Frontal cortex (tissue), 4 donors: ENCODE measurements around the gene CNTN5. TPM values are rescaled to one million over a fixed set of nuclear protein-coding genes. Genes with fewer than 3 reads are reported as not detected.

Source experiments
- DNase-seq, 2 donors: peaks; one replicate each; pipeline ENCODE4 v3.0.0; 2012; ENCODE audit warnings: low spot score in 2 of 2
- FAIRE-seq: peaks from 2 replicates; lab custom pipeline; 2012; peaks lifted over from hg19 to GRCh38; lab: Jason Lieb, UNC
- total RNA-seq: library from RNA; depleted of rRNA; stranded (reverse); fragments of >200 nt; gene quantifications from one replicate; pipeline ENCODE4 v1.2.3, GENCODE V29; 2014
- donor health status: control.
- donor health status: control.
- donor health status: control.

Gene CNTN5
- total RNA-seq, 1 donor from 2014 or later: 17.9 TPM

- no peak for FAIRE-seq
- DNase-seq: no peak
Measured at GRCh38 chr11:99452075-99452474, 431.3 kb downstream of the CNTN5 start.

DNA sequence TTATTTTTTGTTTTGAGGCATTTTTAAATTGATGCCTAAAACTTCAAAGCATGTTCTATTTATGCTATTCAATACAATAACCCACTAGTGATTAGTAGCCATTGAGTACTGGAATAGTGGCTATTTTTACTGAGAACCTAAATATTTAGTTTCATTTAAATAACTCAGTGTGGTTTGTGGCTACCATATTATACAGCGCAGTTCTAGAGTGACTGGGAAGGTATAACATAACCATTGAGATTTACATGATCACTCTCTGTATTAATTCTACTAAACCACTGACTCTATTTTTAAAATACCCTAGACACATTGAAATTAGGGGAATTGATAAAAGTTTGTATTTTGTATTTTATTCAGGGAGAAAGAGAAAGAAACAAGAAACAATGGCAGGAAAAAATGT is 441.2 kb downstream of the CNTN5 start:
- DNase-seq (no peak), FAIRE-seq (no peak)

GRCh38 chr11:99464985-99465384 is 444.2 kb downstream of the CNTN5 start:
- DNase-seq (no peak), FAIRE-seq (no peak)

DNA sequence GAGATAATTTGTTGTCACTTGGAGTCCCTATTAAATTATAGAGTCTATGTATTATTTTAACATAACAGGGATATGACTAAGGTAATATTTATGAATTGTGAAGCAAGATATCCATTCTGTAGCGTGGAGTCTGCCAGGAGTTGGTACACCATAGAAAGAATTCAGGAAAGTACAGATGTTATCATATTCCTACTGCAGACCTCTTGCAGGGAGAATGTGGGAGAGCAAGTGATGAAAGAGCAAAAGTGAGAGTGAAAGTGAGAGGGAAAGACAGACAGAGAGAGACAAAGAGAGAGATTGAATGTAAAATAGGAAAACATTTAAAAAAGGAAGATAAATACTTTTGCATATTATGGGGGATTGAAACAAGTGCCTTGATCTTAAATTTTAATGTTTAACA is 468.8 kb downstream of the CNTN5 start:
- DNase-seq (no peak), FAIRE-seq (no peak)

DNA sequence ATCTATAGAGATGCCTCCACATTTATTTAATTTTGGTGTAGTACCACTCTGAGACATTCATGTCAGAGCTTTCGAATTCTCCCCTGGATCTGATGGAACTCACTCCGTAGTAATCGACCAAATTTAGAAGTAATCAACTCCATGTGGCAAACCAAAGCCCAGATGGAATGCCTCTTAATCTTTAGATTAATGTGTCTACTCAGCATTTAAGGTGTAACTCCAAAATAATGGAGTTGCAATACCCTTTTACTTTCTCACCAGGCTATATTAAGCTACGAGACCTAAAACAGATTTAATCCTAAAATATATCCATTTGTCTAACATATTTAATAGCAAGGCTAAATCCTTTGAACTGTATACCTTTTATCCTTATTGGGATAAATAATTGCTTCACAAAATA is 473.3 kb downstream of the CNTN5 start:
- no peak for DNase-seq
- FAIRE-seq: no peak

DNA sequence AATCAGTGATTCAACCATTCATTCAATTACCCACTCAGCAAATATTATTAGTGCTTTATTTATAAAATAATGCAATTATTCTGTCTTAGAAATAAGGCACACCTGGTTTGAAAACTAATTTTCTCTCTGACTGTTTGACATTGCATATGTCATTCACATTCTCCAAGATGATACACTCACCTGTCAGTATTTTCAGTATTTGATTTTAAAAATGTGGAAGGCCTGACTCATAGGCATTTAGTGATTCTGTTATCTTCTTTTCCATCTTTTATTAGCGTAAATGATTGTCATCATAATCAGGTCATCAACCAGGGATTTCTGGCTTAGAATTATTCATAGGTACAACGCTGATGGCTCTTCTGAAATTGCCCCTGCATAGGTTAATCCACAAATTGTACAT is 480.9 kb downstream of the CNTN5 start:
- no peak for DNase-seq
- no peak for FAIRE-seq

GRCh38 chr11:99505316-99505715 is 484.6 kb downstream of the CNTN5 start:
- DNase-seq (no peak), FAIRE-seq (no peak)

DNA sequence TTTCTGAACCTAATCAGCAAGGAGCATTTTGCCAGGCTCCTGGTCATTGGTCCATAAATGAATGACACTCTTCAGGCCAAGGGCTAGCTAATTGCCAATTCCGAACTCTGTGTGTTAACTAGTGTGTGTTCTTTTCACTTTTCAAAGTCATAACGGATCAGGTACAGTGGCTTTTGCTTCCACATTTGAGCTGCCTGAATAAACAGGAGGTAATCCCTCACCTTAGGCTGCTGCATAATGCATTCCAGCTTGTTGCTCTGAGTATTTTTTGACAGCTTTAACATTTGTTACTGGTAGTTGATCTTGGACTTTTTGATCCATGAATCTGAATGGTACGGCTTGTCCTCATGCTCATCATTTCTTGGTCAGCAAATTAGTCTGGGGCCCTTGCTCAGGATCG is 485.1 kb downstream of the CNTN5 start:
- DNase-seq (no peak), FAIRE-seq (no peak)

GRCh38 chr11:99509863-99510262 is 489.1 kb downstream of the CNTN5 start:
- DNase-seq: no peak
- FAIRE-seq: no peak

- DNase-seq (no peak), FAIRE-seq (no peak)
Measured at GRCh38 chr11:99513368-99513767, 492.6 kb downstream of the CNTN5 start.

- FAIRE-seq: no peak
- no peak for DNase-seq
Measured at GRCh38 chr11:99519095-99519494, 498.3 kb downstream of the CNTN5 start.

DNA sequence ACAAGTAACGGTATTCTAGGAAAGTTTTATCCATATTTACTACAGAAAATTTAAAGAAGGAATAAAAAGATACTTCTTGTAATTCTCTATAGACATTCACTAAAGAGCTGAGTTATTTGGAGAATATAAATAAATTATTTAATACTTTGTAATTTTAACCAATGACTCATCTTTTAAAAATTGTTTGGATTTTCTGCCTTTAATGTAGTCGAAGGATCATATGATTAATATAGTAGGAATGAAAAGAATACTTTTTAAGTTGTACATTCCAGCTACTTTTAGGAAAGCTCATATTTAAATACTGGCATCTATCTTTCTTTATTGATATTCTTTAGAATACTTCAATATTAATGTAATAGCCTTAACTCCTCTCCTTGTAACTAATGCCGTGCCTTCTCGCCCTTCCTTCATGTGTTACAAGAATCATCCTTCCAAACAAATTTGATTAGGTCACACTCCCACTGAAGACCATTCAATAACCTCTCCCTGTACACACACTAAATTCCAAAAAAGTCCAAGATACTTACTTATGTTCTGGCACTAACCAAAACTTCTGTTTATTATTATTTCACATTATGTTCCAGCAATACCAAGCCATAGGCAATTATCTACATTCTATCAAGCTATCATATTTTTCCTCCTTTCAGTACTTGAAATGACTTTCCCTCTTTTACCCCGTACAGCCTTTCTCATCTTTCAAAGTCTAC is 501.9 kb downstream of the CNTN5 start:
- DNase-seq (no peak), FAIRE-seq (no peak)

- DNase-seq: no peak
- FAIRE-seq: no peak
Measured at GRCh38 chr11:99531468-99531867, 510.7 kb downstream of the CNTN5 start.

GRCh38 chr11:99534812-99535211 is 514.1 kb downstream of the CNTN5 start:
- no peak for FAIRE-seq

GRCh38 chr11:99535406-99535805 is 514.7 kb downstream of the CNTN5 start:
- no peak for FAIRE-seq

More at GRCh38 chr11:99534812-99535211, 514.1 kb downstream of the CNTN5 start:
- DNase-seq: no peak

DNA sequence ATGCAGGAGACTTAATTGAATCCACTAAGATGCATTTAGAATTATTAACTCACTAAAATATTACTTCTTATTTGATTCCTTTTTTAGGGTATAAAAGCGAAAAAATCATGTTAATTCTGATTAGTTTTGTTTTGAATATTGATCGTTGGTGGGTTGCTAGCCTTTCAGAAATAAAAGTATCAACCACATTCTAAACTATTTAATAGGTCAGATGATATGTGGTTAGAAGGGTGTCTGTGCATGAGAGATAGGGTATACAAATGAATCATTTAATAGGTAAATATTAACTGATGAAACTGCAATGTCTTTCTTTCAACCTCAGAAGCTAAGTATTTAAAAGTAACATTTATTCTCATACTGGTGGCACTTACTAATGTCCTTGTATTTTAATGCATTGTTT is 515.1 kb downstream of the CNTN5 start:
- DNase-seq (no peak), FAIRE-seq (no peak)

More at GRCh38 chr11:99535406-99535805, 514.7 kb downstream of the CNTN5 start:
- DNase-seq: no peak

DNA sequence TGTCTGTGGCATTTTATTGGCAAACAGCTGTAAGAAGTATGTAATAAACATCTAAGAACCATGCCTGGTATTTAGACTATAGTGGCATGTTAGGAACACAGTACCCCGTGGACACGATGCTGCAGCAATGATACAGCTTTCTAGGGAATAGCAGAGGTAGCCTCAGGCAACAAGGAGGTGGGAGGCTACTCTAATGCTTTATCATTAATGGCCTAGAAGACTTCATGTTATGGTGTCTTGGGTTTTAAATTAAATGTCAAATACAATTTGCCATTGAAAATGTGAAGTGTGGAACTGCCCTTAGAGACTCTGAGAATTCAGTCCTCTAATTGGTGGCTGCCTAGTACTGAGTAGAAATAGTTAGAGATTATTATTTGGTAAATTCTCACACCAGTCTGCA is 516.9 kb downstream of the CNTN5 start:
- no peak for FAIRE-seq
- no peak for DNase-seq

GRCh38 chr11:99545616-99546015 is 524.9 kb downstream of the CNTN5 start:
- FAIRE-seq (no peak), DNase-seq (no peak)

DNA sequence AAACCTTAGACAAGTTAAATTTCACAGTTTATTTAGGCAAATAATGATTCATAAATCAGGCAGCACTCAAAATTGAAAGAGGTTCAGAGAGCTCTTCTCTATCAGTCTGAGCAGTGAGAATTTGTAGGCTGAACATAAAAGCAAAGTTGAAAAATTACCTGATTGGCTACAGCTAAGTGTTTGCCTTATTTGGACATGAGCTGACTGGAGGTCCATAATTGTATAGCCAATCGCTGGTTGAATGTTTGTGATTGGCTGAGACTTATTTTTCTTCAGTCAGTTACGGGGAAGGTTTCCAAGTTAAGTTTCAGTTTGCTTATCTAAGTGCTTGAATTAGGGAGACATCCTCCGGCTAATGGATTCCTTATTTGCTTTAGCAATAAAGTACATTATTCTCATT is 527.5 kb downstream of the CNTN5 start:
- DNase-seq (no peak), FAIRE-seq (no peak)

DNA sequence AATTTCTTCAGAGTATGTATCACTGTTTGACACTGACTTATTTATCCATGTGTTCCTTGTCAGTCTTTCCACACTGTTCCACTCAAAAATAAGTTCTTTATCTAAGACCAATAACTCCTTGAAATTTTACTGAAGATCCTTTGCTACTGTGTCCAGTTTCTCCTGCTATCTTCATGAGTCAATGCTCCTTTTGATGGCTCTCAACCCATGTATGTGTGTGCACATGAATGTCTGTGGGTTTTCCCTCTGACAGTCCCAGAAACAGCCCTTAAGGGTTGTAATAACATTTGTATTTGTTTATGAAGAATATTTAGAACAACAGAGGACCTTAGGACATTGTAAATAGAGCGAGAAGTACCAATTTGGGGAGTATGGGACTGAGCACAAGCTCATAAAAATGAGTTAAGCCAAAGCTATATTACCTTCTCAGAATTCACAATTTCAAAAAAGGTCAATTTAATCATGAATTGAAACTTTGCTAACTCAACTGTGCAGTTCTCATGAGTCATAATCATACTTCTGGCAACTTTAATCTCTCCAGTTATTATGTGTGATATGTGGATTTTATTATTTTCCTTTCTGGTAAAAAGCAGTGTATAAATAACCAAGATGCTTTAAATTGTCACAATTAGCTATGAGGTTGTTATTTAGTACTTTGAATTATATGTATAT is 533.6 kb downstream of the CNTN5 start:
- FAIRE-seq: no peak
- DNase-seq: no peak

- DNase-seq (no peak), FAIRE-seq (no peak)
Measured at GRCh38 chr11:99555486-99555885, 534.7 kb downstream of the CNTN5 start.

DNA sequence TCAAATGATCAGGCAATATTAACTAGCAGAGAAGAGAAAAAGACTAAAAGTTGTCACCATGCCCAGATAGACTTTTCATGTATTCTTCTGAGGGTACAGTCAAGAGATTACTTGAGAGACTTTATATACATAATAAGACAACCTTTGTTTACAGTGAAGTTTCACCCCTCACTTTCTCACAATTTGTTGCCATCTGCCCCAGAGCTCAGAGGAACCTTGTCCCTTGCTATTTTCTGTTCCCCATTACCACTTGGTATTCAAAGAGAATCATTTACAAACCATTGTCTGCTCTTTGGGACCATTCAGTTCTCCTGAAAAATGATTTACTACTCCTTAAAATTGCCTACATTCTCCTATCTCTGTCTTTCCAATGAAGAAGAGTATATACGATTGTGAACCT is 544.6 kb downstream of the CNTN5 start:
- FAIRE-seq (no peak), DNase-seq (no peak)
